ENCODE measurements around the gene STRN.

Gene STRN

DNA sequence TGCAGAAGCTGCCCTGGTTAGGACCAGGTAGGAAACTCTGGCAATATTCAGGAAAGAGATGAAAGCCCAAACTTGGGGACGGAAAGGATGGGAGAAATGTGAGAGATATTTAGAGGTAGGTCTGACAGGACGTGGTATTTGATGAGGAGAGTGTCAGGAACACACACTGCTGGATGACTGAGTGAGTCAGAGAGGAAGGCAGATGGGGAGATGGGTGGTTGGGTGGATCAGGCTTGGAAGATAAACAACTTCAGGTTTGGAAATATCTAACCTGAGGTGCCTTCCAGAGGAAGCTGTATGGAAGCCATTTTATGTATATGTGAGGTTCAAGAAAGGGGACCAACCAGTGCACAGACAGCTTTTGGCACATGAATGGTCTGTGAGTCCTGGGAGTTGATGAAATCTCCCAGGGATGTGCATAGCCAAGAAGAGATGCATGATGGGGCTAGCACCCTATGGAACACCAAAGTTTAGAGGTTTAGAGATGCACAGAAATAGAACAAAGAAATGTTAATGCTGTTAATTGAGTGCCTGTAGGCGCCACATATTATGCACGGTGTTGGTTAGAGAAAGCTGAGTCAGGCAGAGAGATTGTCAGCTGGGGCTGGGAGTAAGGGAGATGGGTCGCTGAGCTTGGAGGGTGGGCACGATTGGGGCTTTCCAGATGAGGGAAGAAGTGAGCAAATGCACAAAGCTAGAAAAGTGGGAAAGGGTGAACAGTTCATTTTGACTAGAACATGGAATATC is 168.8 kb downstream of the STRN start:
- DNase-seq (ENCODE audit: low read depth): no peak

Measured in GM04504 (cell line).